Occipital lobe (tissue), 3 donors: ENCODE measurements around the gene KRTAP3-3. TPM values are rescaled to one million over a fixed set of nuclear protein-coding genes. Genes with fewer than 3 reads are reported as not detected.

ENCODE experiments used
- DNase-seq: peaks from one replicate; lab custom pipeline; 2025; lab: John Stamatoyannopoulos, UW
- small RNA-seq: library from RNA; depleted of rRNA; stranded (forward); fragments of <200 nt; gene quantifications from one replicate; pipeline ENCODE3, GENCODE V24; 2014
- total RNA-seq: library from RNA; depleted of rRNA; stranded (reverse); fragments of >200 nt; gene quantifications from one replicate; pipeline ENCODE4 v1.2.3, GENCODE V29; 2014

Gene KRTAP3-3
- total RNA-seq, 1 donor from 2014 or later = not detected

DNA sequence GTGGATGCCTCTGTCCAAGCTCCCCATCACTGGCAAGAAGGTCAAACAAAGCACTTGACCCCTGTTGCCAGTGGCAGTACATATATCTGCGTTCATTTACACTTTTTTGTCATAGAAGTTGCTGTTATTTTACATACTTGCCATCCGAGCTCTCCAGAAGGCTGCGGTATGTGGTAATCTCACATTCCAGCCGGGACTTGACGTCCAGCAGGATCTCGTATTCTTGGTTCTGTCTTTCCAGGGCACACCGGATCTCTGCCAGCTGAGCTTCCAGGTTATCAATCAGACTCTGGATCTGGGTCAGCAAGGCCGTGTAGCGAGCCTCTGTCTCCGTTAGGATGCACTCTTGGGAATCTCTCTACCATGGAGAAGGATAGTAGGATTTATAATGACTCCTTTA, 33.8 kb downstream of the KRTAP3-3 start:
- DNase-seq = no peak

DNA sequence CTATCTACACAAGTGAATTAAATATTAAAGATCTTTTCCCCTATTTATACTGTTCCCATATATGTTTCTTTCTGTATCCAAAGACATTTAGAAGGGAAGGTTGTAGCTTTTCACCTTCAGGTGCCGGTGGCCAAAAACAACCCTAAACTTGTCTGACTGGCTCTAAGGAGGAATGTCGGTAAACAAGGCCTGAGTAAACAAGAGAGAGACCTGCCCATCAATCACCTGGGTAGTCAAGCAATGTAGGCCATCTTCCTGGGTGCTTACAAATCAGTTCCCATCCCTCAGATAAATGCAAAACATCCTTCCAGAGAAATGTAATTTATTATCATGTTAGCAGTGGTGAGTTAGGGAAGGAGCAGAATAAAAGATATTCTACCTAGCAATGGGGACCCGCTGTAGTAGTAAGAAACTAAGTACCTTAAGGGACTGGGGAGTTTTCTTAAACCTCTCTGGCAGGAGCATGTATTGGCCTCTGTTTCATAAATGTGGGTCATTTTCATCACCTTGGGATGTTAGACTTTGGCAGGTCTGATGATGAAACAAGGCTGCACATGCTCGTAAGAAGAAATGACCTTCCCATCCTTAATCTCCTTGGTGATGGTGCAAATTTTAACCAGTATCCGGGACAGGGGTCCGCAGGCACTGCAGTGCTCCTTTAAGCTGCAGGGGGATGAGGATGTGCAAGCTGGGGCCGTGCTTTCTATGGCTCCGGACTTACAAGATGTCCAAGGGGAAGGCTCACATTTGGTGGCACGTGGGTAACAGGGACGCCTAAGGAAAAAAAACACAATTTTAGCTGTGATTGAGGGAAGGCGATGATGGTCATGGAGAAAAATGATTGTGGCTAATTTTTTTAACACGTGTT, 35.6 kb downstream of the KRTAP3-3 start:
- DNase-seq = no peak

DNA sequence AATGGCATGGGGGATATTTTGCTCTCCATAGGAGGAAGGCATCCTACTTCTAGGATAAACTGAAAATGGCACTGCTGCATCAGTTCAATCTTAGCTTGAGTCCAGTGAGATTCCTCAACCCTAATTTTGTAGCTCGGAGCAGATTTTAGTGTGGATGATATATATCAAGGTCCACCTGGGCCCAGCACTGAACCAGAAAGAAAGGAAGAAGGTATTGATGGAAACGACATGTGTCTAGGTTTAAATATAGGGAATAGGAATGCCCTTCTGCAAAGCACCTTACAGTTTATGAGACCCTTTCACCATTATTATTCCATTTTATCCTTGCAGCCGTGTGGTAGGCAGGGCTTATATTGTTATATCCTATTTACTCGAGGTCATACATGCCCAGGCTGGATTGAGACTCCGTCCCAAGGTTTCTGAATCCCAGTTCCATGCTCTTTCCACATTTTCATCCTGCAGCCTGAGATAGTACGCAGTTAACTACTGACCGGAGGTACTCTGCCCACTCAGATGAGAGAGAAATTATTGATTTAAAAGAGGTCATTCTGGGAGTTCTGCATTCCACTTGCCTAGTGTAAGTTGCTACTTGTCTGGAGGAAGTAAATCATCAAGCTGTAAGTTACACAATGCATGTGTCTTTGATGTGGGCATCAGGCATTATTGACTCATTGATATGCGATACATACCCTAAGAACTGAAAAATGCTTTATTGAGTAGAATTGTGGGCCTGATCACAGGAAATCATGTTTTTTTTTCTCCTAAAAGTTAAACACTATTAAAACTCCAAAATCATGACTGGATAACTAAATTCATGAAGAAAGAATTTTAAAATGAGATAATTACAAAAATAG, 37.3 kb downstream of the KRTAP3-3 start:
- DNase-seq = no peak

- no peak for DNase-seq
Measured at GRCh38 chr17:40953881-40954280, 40.1 kb downstream of the KRTAP3-3 start.

DNA sequence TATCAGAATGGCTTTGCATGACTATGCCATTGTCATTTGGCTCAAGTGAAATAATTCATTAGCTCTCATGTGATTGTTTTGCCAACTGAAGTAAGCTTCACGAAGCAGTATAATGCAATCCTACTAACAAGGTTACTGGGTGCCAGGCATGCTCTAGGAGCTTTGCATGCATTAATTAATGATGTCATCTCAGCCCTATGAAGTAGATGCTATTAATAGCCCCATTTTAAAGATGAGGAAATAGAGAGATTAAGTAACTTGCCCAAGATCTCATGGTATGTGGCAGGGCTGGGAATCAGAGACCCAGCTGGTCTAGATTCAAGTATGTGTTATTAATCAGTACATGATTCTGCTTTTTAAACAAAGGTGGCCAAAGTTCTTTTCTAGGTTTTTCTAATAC, 41.3 kb downstream of the KRTAP3-3 start:
- no peak for DNase-seq

DNA sequence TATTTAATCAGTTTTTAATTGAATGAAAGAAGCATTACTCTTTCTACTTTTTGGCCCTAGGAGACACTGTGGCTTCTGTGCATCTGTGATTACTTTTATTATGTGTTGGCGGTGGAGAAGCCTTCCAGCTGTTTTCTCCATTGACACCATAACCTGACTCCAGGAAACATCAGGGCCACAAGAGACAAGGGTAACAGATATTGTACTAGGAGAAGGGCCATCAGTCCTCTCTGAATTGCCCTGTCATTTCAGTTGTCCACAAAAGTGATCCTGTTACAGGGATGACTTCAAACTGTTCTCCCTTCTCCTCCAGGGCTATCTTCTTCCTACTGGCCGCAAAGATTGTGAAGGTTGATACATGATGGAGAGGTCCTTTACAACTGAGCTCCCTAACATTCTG, 41.8 kb downstream of the KRTAP3-3 start:
- DNase-seq = no peak

DNA sequence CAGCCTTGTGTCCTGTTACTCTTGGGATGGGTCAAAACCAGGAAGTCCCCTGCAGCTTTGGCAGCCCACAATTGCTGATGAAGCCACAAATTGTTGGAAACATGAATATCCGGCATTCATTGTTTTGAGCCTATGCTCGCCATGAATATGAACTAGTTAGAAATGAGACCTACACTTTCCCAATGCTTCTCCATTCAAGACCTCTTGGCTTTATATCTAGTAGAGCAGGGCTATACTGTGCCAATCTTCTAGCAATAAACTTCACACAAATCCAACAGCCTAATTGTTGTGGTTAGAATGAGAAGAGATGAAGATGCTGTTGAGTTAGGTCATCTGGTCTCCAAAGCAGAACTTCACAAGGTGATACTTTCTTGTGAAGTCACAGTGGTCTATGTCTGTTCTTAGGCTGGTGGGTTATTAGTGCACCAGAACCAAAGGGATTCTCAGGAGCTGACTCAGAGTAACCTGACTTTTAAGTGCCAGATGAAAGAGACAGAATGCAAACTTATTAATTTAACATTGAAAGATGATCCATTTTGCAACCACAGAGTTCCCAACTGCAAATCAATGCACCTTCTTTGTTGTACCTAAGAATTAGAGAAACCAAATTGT, 42.8 kb downstream of the KRTAP3-3 start:
- DNase-seq = no peak

GRCh38 chr17:40950176-40950575, 43.8 kb downstream of the KRTAP3-3 start:
- DNase-seq = no peak

- no peak for DNase-seq
Measured at GRCh38 chr17:40949418-40949817, 44.5 kb downstream of the KRTAP3-3 start.

DNA sequence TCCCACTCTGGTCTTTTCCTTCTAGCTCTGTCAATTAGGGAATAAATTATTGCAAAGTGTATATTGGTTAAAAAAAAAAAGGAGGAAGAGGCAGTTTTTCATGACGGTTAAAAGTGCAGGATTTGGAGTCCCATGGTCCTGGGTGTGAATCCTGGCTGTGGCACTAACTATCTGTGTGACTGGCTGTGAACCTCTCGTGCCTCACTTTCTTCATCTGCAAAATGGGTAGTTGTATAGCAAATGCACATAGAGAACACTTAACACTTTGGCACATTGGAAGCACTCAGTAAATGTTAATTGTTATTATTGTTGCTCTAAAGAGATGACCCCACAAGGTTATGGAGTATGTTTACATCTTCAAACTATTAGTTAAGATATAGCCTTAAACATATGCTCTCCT, 46.0 kb downstream of the KRTAP3-3 start:
- no peak for DNase-seq

DNA sequence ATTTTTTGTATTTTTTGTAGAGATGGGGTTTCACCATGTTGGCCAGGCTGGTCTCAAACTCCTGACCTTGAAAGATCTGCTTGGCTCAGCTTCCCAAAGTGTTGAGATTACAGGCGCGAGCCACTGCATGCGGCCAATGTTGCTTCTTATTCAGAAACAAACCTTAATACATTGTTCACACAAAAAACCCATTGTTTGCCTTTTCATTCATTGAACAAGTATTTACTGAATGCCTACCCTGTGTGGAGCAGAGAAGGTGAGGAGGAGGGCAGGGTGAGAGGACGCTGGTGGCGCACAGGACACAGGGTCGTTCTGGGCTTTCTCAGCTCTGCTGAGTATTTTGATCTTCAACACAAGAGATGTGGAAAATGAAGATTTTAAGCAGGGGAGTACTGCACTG, 48.5 kb downstream of the KRTAP3-3 start:
- DNase-seq = no peak

DNA sequence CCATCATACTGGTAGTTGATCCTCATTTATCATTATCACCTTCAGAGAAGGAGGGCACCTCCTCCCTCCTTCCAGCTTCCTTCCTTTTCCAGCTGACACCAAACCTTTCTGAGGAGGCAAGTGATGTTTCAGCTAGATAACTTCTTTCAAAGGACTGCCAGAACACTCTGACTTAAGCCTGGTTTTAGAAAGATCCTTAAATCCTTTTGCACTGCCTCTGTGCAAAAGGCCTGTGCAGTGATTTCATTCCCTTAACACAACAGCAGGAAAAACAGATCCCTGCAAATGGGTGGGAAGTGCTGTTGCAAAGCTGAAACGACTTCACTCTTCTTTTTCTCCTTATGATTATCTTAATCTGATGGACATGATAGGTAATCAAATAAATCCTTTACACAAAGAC, 49.4 kb downstream of the KRTAP3-3 start:
- no peak for DNase-seq

Small RNAs within 50 kb of the gene (small RNA-seq; reads per million reads assigned to genes)
- gene KRTAP3-4P = not detected

Other genes with a start within 250 kb of the KRTAP3-3 start
- gene KRT25, start 238.8 kb downstream of the KRTAP3-3 start, total RNA-seq = not detected
- not detected for gene KRT26, start 222.0 kb downstream of the KRTAP3-3 start, total RNA-seq
- gene KRT27, start 211.6 kb downstream of the KRTAP3-3 start, total RNA-seq = not detected
- not detected for gene KRT28, start 194.2 kb downstream of the KRTAP3-3 start, total RNA-seq
- gene KRT10, start 171.6 kb downstream of the KRTAP3-3 start, total RNA-seq = 1.9 TPM
- gene KRT12, start 126.9 kb downstream of the KRTAP3-3 start, total RNA-seq = not detected
- not detected for gene KRT20, start 108.9 kb downstream of the KRTAP3-3 start, total RNA-seq
- gene KRT23, start 56.5 kb downstream of the KRTAP3-3 start, total RNA-seq = 0.16 TPM
- not detected for gene KRT39, start 27.2 kb downstream of the KRTAP3-3 start, total RNA-seq
- not detected for gene KRT40, start 9.8 kb downstream of the KRTAP3-3 start, total RNA-seq
- not detected for gene KRTAP3-2, start 5.7 kb upstream of the KRTAP3-3 start, total RNA-seq
- not detected for gene KRTAP3-1, start 15.0 kb upstream of the KRTAP3-3 start, total RNA-seq
- not detected for gene KRTAP1-5, start 33.0 kb upstream of the KRTAP3-3 start, total RNA-seq
- not detected for gene KRTAP1-4, start 36.0 kb upstream of the KRTAP3-3 start, total RNA-seq
- gene KRTAP1-3, start 40.7 kb upstream of the KRTAP3-3 start, total RNA-seq = not detected
- not detected for gene KRTAP1-1, start 47.3 kb upstream of the KRTAP3-3 start, total RNA-seq
- gene KRTAP2-1, start 53.2 kb upstream of the KRTAP3-3 start, total RNA-seq = not detected
- gene KRTAP2-2, start 61.1 kb upstream of the KRTAP3-3 start, total RNA-seq = not detected
- gene KRTAP2-3, start 66.0 kb upstream of the KRTAP3-3 start, total RNA-seq = not detected
- not detected for gene KRTAP2-4, start 71.7 kb upstream of the KRTAP3-3 start, total RNA-seq
- not detected for gene KRTAP4-7, start 90.0 kb upstream of the KRTAP3-3 start, total RNA-seq
- not detected for gene KRTAP4-8, start 104.0 kb upstream of the KRTAP3-3 start, total RNA-seq
- gene KRTAP4-16, start 108.0 kb upstream of the KRTAP3-3 start, total RNA-seq = not detected
- not detected for gene KRTAP4-9, start 111.2 kb upstream of the KRTAP3-3 start, total RNA-seq
- not detected for gene KRTAP4-11, start 124.2 kb upstream of the KRTAP3-3 start, total RNA-seq
- not detected for gene KRTAP4-12, start 130.0 kb upstream of the KRTAP3-3 start, total RNA-seq
- gene KRTAP4-6, start 146.4 kb upstream of the KRTAP3-3 start, total RNA-seq = not detected
- not detected for gene KRTAP4-5, start 155.7 kb upstream of the KRTAP3-3 start, total RNA-seq
- not detected for gene KRTAP4-4, start 166.6 kb upstream of the KRTAP3-3 start, total RNA-seq
- gene KRTAP4-3, start 174.1 kb upstream of the KRTAP3-3 start, total RNA-seq = not detected
- gene KRTAP4-2, start 184.1 kb upstream of the KRTAP3-3 start, total RNA-seq = not detected
- not detected for gene KRTAP4-1, start 190.7 kb upstream of the KRTAP3-3 start, total RNA-seq
- gene KRTAP9-1, start 195.7 kb upstream of the KRTAP3-3 start, total RNA-seq = not detected
- gene KRTAP9-2, start 232.5 kb upstream of the KRTAP3-3 start, total RNA-seq = not detected
- gene KRTAP9-3, start 238.3 kb upstream of the KRTAP3-3 start, total RNA-seq = not detected
- not detected for gene KRTAP9-8, start 243.8 kb upstream of the KRTAP3-3 start, total RNA-seq